VCaP (cell line): Measurements from ENCODE around the gene SERPINA1.
"Not testable (repeated sequence)": the region's sequence is repeated elsewhere in the genome, so short reads cannot be mapped to it uniquely, and the experiment has no call there.

Source experiments
- H3K27ac ChIP-seq: fragments of 450-650 bp; 2 replicates; pipeline ENCODE4 v1.5.1; 2017
- CTCF ChIP-seq: fragments of 450-650 bp; conservative IDR thresholded peaks from 2 replicates; pipeline ENCODE4 v1.5.1; 2017; ENCODE audit warnings: mild to moderate bottlenecking, moderate library complexity

Gene SERPINA1

GRCh38 chr14:94349276-94349675, 39.1 kb downstream of the SERPINA1 start:
- no peak overlapping the region for H3K27ac ChIP-seq
- no peak for TF ChIP-seq CTCF

GRCh38 chr14:94348836-94349235, 39.6 kb downstream of the SERPINA1 start:
- H3K27ac ChIP-seq = no peak overlapping the region
- TF ChIP-seq CTCF = no peak

GRCh38 chr14:94346841-94347240, 41.6 kb downstream of the SERPINA1 start:
- no peak for TF ChIP-seq CTCF
- no peak overlapping the region for H3K27ac ChIP-seq

GRCh38 chr14:94346065-94346786, 42.2 kb downstream of the SERPINA1 start:
- H3K27ac ChIP-seq = not testable (repeated sequence)

GRCh38 chr14:94345344-94346064, 42.9 kb downstream of the SERPINA1 start:
- H3K27ac ChIP-seq = no peak overlapping the region

GRCh38 chr14:94344389-94344788, 44.0 kb downstream of the SERPINA1 start:
- no peak overlapping the region for H3K27ac ChIP-seq
- TF ChIP-seq CTCF = no peak

More at GRCh38 chr14:94345344-94346064, 42.9 kb downstream of the SERPINA1 start:
- no peak for TF ChIP-seq CTCF

- peak overlapping the region; percentile 14; the same call in 1 of the 2 replicates for H3K27ac ChIP-seq
- no peak for TF ChIP-seq CTCF
Observed at GRCh38 chr14:94343238-94344005, 45.0 kb downstream of the SERPINA1 start.
